OCI-LY7 (cell line): ENCODE measurements around the gene DNAH14. TPM values are rescaled to one million over a fixed set of nuclear protein-coding genes. Genes with fewer than 3 reads are reported as not detected.

Experiments used
- BruUV-seq: library from RNA; stranded (reverse); fragments of 400-500 nt; replicated peaks from 2 replicates; lab custom pipeline; 2021; lab: Mats Ljungman, UMichigan
- CTCF ChIA-PET: fragments of 300-600 bp; sonication (Branson Sonifier 250); formaldehyde crosslinking; loops from one replicate; lab custom pipeline; 2022; ENCODE audit warnings: antibody characterized with exemption; ENCODE audit not compliant: unreplicated experiment; lab: Charles Lee
- POLR2A ChIA-PET: fragments of 300-600 bp; sonication (Branson Sonifier 250); formaldehyde crosslinking; loops from one replicate; lab custom pipeline; 2022; ENCODE audit warnings: antibody characterized with exemption; lab: Charles Lee
- DNase-seq: peaks from one replicate; pipeline ENCODE4 v3.0.0-alpha.2; 2015; ENCODE audit warnings: low spot score
- H2AFZ ChIP-seq: fragments of 200-600 bp; sonication (generic), shearing (Covaris generic); 2 replicates; pipeline ENCODE4 v1.6.1; 2014; ENCODE audit warnings: mild to moderate bottlenecking, antibody characterized with exemption, low read length, moderate library complexity
- H3K27ac ChIP-seq: fragments of 200-600 bp; sonication (generic); 2 replicates; pipeline ENCODE4 v1.5.1; 2014; ENCODE audit warnings: mixed run types, low read depth, mild to moderate bottlenecking, moderate library complexity, low read length, inconsistent platforms; ENCODE audit not compliant: poor library complexity, severe bottlenecking
- H3K36me3 ChIP-seq: fragments of 200-600 bp; sonication (generic); 2 replicates; pipeline ENCODE4 v1.6.1; 2014; ENCODE audit warnings: mild to moderate bottlenecking, antibody characterized with exemption, low read length, moderate library complexity, mixed read lengths; ENCODE audit not compliant: insufficient read depth
- H3K4me1 ChIP-seq: fragments of 200-600 bp; sonication (generic); 2 replicates; pipeline ENCODE4 v1.5.1; 2014; ENCODE audit warnings: mild to moderate bottlenecking, low read length; ENCODE audit not compliant: insufficient read depth, poor library complexity, severe bottlenecking
- H3K4me2 ChIP-seq: fragments of 200-600 bp; sonication (generic); 2 replicates; pipeline ENCODE4 v1.6.1; 2014; ENCODE audit warnings: mild to moderate bottlenecking, low read length
- H3K4me3 ChIP-seq: fragments of 200-600 bp; sonication (generic); 2 replicates; pipeline ENCODE4 v1.5.1; 2014; ENCODE audit warnings: mild to moderate bottlenecking, low read depth, low read length; ENCODE audit not compliant: poor library complexity, severe bottlenecking
- H3K79me2 ChIP-seq: fragments of 200-600 bp; sonication (generic); 2 replicates; pipeline ENCODE4 v1.6.1; 2016; ENCODE audit warnings: low read depth, mild to moderate bottlenecking, low read length, moderate library complexity, mixed read lengths; ENCODE audit not compliant: insufficient read depth
- H3K9me2 ChIP-seq: fragments of 200-600 bp; sonication (generic); 2 replicates; pipeline ENCODE4 v1.6.1; 2016; ENCODE audit warnings: mild to moderate bottlenecking, low read length, mixed read lengths; ENCODE audit not compliant: insufficient read depth
- H3K9me3 ChIP-seq: fragments of 200-600 bp; sonication (generic); 2 replicates; pipeline ENCODE4 v1.6.1; 2014; ENCODE audit warnings: mild to moderate bottlenecking, mixed run types, low read length, mixed read lengths
- H4K20me1 ChIP-seq: fragments of 200-600 bp; sonication (generic); 2 replicates; pipeline ENCODE4 v1.6.1; 2014; ENCODE audit warnings: mild to moderate bottlenecking, antibody characterized with exemption, low read length, moderate library complexity, mixed read lengths; ENCODE audit not compliant: insufficient read depth
- EZH2phosphoT487 ChIP-seq: fragments of 200-600 bp; sonication (generic); IDR thresholded peaks from 2 replicates; pipeline ENCODE4 v1.6.1; 2018; ENCODE audit warnings: low read depth, borderline replicate concordance, mild to moderate bottlenecking, mixed run types, antibody characterized with exemption, low read length, moderate library complexity, mixed read lengths
- intact Hi-C: fragments of 100-400 bp; cut with micrococcal nuclease; formaldehyde crosslinking; loops from one replicate; pipeline ENCODE4 v1.10.0; 2022; ENCODE audit not compliant: unreplicated experiment
- total RNA-seq, 2 experiments: library from RNA; depleted of rRNA in 1 of 2; stranded (reverse); fragments of >200 nt in 1 of 2; shearing (Covaris generic) in 1 of 2; gene quantifications; 2 replicates each; pipeline ENCODE4 v1.2.3, GENCODE V29; 2014 to 2022
- TF ChIP-seq, protein P1 (sequence below): fragments of 200-600 bp; sonication (generic); conservative IDR thresholded peaks from 2 replicates; pipeline ENCODE4 v1.5.1; 2014; ENCODE audit warnings: mild to moderate bottlenecking, antibody characterized with exemption, low read length, moderate library complexity, mixed read lengths

The DNAH14 gene
- total RNA-seq, 2 experiments from 2014 or later = not detected

GRCh38 chr1:224903955-224904354 lies 25.5 kb upstream of the DNAH14 start:
- Histone ChIP-seq H3K27ac (no peak overlapping the region), H3K4me3 (no peak overlapping the region), H2AFZ (no peak overlapping the region), H3K36me3 (no peaks in the 10 kb centered on the region), H3K4me1 (no peaks in the 10 kb centered on the region), H3K79me2 (no peaks in the 10 kb centered on the region), H3K4me2 (no peak overlapping the region), H4K20me1 (no peaks in the 10 kb centered on the region), H3K9me3 (no peaks in the 10 kb centered on the region), H3K9me2 (no peaks in the 10 kb centered on the region)
- intact Hi-C loops = no loop called here
- ChIA-PET CTCF (no interaction called here), POLR2A (no interaction called here)
- no peak for DNase-seq
- BruUV-seq = no TSS peak
- no peak for TF ChIP-seq EZH2phosphoT487
- TF ChIP-seq, protein P1, sequence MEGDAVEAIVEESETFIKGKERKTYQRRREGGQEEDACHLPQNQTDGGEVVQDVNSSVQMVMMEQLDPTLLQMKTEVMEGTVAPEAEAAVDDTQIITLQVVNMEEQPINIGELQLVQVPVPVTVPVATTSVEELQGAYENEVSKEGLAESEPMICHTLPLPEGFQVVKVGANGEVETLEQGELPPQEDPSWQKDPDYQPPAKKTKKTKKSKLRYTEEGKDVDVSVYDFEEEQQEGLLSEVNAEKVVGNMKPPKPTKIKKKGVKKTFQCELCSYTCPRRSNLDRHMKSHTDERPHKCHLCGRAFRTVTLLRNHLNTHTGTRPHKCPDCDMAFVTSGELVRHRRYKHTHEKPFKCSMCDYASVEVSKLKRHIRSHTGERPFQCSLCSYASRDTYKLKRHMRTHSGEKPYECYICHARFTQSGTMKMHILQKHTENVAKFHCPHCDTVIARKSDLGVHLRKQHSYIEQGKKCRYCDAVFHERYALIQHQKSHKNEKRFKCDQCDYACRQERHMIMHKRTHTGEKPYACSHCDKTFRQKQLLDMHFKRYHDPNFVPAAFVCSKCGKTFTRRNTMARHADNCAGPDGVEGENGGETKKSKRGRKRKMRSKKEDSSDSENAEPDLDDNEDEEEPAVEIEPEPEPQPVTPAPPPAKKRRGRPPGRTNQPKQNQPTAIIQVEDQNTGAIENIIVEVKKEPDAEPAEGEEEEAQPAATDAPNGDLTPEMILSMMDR = no peak

DNA sequence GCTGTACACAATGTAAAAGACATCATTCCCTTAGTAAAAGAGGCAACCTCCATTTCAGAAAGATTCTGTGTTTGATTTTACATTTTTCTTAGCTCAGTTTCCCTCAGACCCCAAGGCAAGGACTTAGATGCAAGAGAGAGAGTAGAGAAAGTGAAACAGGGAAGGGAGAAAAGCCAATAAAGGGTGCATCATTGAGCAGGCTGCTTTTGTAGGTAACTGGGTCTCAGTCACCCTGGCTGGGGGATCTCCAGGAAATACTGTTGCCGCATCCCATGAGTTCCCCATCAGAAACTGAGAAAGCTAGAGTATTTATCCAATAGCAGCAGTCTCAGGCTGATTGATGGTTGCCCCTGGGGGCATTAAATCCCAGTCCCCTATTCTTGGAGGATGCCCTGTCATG lies 23.1 kb upstream of the DNAH14 start:
- H3K4me2 ChIP-seq = no peak overlapping the region
- no peak overlapping the region for H3K4me3 ChIP-seq
- H3K9me2 ChIP-seq = no peaks in the 10 kb centered on the region
- no TSS peak for BruUV-seq
- intact Hi-C loops = no loop called here
- H3K9me3 ChIP-seq = no peaks in the 10 kb centered on the region
- no peak overlapping the region for H2AFZ ChIP-seq
- POLR2A ChIA-PET = interaction anchor here (0.6 to 0.7 kb wide), 3 partner anchors 18 to 166 kb away, joined by 3 to 5 read pairs (median 3); no protein-coding TSS in a partner anchor
- H3K79me2 ChIP-seq = no peaks in the 10 kb centered on the region
- no peaks in the 10 kb centered on the region for H3K36me3 ChIP-seq
- H3K4me1 ChIP-seq = no peaks in the 10 kb centered on the region
- no peak for DNase-seq
- H4K20me1 ChIP-seq = no peaks in the 10 kb centered on the region
- CTCF ChIA-PET = no interaction called here
- no peak overlapping the region for H3K27ac ChIP-seq
- TF ChIP-seq, protein P1 = no peak
- TF ChIP-seq EZH2phosphoT487 = no peak

GRCh38 chr1:224911217-224911616 lies 18.3 kb upstream of the DNAH14 start:
- H3K9me2 ChIP-seq = no peaks in the 10 kb centered on the region
- intact Hi-C loops = no loop called here
- no peak overlapping the region for H3K4me3 ChIP-seq
- H3K4me2 ChIP-seq = no peak overlapping the region
- H2AFZ ChIP-seq = no peak overlapping the region
- DNase-seq = no peak
- H4K20me1 ChIP-seq = no peaks in the 10 kb centered on the region
- H3K27ac ChIP-seq = no peak overlapping the region
- TF ChIP-seq, protein P1 = no peak
- TF ChIP-seq EZH2phosphoT487 = no peak
- H3K79me2 ChIP-seq = no peaks in the 10 kb centered on the region
- no peaks in the 10 kb centered on the region for H3K36me3 ChIP-seq
- no peaks in the 10 kb centered on the region for H3K4me1 ChIP-seq
- CTCF ChIA-PET = no interaction called here
- BruUV-seq = no TSS peak
- POLR2A ChIA-PET = no interaction called here
- H3K9me3 ChIP-seq = no peaks in the 10 kb centered on the region
